HG02642 (cell line): ENCODE results near the gene MLLT6.
A peak's percentile ranks its signal among the peaks of the same experiment; 100 is the strongest.

Experiments used
- ATAC-seq: cut with Tn5 transposase; IDR thresholded peaks from one replicate; pipeline ENCODE4 v1.9.1; 2021; ENCODE audit warnings: mild to moderate bottlenecking; ENCODE audit not compliant: unreplicated experiment, poor library complexity

MLLT6 gene

DNA sequence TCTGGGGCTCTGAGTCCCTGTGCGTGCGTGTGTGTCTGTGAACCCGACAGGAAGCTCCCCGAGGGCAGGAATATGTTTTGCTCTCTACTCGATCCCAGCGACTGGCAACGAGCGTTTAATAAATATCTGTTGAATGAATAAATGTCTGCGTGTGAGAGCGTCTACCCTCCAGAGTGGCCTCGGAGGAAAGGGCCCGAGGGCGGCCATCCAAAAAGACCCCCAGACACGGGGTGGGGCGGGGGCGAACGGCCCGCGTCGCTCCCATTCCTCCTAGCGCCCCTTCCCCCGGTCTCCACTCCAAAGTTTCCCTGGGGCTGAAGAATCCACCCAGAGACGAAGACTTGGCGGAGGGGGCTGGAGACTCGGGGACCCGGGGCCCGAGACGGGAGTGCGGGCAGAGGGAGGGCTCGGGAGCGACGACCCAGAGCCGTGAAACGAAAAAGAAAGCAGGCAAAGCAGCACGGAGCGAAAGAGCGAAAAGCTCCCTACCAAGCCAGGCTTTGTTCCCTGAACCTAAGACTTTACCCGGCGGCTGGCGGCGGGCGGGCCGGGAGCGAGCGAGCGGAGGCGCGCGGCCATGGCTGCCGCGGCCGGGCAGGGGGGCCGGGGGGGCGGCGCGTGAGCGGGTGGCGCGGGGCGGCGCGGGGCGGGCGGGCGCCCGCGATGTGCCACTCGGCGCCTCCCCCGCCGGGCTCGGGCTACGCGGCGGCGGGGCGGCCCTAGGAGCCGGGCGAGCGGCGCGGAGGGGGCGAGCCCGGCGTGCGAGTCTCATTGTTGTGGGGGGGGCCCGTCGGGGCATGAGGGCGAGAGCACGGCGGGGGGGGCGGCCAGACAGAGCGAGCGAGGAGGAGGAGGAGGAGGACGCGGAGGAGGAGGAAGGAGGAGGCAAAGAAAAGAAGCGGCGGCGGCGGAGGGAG is at the start of gene MLLT6:
TSS of gene MLLT6 (plus strand) at position 668 of the 917 bp plus-strand sequence. CDS start 360 bp downstream, outside the sequence.
- no peak for ATAC-seq

DNA sequence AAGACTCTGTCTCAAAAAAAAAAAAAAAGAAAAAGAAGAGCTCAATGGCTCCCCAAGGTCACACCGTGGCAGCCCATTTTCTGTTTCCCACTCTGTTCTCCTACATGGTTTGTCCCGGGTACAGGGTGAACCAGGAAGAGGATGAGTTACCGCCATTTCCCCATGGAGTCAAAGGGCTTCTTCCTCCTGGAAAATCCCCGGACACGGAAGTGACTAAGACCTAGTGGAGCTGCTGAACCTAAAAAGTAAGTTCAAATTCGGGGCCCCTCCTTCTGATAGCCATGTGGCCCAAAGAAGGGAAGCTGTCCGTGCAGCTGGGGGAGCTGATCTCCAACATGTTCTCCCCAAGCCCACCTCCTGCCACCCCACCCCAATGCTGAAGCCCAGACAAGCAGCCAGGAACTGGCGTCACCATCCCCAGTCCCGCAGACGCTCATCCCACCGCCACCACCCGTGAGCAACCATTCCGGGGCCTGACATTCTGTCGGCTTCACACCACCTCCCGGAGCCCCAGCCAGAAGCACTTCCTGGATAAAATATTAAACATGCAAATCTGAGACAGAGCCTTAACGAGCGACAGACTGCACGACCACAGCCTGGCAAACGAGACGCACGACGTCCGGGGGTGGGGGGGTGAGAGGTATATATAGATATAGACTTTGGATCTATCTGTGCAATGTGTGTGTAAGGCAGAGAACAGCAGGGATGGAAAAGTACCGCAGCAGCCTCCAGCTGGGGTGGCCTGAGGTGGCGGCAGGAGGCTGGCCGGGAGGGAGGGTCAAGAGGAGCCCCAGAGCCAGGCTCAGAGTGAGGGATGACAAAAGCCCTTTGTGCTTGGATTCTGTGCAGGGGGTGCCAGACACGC is 47.9 kb upstream of the MLLT6 start:
- no peak for ATAC-seq

DNA sequence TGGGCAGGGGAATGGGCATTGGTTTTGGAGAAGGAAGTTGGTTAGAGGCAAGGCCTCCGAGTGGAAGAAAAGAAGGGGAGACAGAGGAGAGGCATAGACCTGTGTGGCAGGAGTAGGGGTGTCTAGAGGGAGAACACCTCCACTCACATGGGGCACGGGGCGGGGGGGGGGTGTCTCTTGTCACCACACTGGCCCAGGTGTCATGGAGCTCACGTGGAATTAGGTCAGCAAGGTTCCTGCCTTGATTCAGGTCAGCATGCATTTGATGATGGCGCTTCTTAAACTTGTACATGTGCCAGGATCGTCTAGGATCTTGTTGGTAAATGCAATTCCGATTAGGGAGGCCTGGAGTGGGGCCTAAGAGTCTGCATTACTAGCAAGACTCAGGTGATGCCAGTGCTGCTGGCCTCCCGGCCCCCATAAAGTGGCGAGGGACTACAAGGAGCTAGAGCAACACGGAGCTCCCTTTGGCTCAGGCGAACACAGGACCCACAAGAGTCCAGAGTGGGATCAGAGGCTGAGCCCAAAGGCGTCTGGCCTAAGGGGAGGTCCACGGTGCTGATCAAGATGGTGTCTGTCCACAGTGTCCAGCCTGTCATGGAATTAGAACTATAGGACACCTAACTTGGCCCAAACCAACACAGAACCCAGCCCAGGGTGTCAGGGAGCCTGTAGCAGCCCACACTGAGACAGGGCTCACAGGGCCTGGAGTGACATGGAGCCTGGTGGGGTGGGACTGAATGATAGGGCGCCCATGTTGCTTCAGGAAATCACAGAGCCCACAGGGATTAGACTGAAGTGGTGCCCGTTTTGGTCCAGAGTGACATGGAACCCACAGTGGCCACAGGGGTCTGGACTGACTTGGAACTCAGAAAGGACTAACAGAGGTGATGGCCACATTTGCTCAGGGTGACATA is 47.0 kb upstream of the MLLT6 start:
- no peak for ATAC-seq

DNA sequence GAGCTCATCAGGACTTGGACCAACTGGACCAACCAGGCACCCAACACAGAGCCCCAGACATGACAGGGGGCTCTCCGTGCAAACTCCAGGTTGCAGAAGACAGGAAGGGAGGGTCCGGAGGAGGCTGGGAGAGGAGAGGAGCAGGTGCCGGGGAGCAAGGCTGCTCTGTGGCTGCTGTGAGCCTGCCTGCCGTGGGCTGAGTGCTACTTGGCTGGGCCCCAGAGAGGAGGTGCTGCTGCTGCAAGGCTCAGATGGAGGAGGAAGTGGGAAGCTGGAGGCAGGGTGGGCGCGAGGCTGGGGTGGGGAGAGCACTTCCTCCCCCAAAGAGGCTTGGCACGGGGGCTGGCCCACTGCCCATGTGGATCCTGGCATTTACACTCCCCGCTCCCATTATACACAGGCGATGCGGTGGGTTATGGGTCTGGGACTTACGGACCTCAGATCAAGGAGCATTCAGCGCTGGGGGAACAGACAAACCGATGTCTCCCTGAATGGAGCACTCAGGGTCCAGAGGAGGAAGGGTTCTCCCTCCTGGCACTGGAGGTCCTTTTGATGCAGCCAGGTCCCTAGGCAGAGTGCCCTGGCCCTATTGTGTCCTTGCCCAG is 46.2 kb upstream of the MLLT6 start:
- no peak for ATAC-seq

DNA sequence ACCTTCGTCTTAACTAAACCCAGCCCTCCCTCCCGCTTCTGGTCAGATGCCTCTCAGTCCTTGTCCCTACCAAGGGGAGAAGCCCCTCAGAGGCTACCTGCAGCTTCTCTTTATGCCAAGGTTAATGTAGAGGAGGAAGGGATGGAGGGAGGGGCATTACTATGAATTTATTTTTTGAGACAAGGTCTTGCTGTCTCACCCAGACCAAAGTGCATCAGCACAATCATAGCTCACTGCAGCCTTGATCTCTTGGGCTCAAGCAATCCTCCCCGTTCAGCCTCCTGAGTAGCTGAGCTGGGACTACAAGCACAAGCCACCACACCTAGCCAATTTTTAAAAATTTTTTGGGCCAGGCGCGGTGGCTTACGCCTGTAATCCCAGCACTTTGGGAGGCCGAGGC is 45.7 kb upstream of the MLLT6 start:
- ATAC-seq, result no peak

DNA sequence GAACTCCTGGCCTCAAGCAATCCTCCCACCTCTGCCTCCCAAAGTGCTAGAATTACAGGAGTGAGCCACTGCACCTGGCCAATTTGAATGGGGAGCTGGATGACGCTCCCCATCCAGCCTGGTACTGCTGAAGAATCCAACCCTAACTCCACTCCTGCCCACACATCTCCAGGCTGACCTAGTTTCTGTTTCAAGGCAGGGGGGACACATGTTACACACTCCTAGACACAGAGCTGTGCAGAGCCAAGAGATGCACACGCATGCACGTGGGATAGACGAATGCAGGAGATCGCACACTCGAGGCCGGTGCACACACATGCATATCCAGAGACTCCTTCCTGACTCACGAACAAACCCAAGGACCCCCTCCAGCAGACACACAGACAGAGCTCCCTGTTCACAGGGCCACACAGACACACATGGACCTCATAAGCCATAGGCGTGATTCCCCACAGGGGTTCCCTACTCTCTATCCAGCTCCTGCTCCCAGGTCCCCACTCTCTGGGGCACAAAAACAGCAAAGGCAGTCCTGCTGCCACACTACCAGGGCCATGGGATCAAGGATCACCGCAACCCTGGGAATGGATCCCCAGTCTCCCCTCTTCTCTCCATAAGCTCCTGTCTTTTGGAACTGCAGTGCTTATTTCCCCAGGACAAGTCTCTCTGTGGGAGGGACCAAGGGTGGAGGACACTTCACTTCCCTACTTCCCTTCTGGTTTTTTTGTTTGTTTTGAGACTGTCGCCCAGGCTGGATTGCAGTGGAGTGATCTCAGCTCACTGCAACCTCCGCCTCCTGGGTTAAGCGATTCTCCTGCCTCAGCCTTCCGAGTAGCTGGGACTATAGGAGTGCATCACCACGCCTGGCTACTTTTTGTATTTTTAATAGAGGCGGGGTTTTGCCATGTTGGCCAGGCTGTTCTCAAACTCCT is 44.7 kb upstream of the MLLT6 start:
- ATAC-seq, result no peak

DNA sequence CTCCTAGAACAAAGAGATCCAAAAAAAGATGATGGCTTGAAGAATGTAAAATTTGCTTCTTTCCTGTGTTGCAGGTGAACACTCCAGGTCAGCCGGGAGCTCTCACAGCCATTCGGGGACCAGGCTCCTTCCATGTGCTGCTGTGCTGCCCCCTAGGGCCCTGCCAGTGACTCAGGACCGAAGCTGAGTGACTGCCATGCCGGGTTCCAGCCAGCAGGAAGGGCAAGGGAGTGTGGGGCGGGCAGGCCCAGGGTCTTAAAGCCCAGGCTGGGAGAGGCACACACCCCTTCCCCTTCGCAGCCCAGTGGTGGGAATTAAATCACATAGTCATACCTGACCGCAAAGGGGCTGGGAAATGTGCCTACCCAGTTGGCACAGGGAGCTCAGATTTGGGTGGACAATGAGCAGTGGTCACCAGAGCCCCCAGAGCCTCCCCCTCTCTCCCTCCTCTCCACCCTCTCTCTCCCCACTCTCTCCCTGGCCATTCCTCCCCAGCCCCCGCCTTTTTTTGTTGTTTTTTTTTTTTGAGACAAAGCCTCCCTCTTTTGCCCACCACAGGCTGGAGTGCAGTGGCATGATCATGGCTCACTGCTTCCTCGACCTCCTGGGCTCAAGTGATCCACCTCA is 41.8 kb upstream of the MLLT6 start:
- ATAC-seq, result no peak

DNA sequence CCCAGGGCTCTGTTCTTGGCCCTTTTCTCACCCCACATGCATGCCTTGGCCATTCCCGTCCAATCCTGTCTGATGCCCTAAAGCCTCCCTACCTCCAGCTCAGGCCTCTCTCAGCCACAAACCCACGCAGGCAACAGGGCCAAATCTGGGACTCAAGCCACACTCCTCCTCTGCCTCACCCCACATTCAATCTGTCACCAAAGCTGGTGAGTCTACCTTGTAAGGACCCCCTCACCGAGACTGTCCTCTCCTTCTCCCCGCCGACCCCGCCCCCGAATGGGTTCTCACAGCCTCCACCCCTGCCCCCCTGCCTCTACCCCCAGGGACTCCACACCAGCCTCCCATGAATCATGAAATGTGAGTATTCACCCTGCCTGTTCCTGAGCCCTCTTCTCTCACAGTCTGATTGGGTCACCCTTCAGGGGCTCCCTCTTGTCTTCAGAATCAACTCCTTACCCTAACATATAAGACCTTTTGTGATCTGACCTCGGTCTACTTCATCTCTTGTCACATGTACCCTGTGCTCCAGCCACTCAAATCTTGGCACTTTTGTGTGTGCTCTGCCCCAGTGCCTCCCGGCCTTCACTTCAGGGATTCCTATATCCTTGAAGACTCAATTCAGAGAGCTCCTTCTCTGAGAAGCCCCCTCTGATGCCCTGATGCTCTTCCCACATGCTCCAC is 41.0 kb upstream of the MLLT6 start:
- ATAC-seq, result no peak

DNA sequence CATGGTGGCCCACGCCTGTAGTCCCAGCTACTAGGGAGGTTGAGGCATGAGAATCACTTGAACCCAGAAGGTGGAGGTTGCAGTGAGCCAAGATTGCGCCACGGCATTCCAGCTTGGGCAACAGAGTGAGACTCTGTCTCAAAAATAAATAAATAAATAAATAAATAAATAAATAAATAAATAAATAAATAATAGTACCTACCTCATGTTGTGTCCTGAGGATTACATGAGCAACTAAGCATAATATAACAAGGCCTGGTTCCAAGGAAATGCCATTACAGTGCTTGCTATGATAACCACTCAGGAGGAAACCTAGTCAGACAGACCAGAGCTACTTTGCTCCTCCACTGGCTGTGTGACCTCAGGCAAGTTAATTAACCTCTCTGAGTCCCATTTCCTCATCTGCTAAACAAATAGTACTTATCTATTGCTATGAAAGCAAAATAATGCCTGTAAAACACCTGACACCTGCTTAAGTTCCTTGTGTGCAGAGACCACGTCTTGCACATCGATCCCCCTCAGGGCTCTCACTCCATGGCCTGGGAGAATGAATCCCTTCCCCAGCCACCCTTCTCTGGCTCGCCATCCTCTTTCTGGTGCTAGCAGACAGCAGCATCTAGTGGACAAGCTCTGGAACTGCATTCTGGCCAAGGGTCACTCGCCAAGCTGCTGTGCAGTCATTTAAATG is 37.8 kb upstream of the MLLT6 start:
- no peak for ATAC-seq

DNA sequence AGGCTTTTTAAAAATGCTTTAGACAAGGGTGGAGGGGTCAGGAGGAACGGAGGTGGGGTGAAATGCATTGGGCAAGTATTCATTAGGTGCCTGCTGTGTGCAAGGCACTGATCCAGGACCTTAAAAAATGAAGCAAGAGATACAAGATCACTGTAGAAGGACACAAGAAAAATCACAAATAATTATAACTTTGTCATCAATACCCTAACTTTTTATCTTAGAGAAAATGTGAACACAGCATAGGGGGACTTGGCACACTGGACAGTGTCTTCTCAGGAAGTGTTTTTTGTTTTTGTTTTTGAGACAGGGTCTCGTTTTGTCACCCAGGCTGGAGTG is 37.3 kb upstream of the MLLT6 start:
- no peak for ATAC-seq

DNA sequence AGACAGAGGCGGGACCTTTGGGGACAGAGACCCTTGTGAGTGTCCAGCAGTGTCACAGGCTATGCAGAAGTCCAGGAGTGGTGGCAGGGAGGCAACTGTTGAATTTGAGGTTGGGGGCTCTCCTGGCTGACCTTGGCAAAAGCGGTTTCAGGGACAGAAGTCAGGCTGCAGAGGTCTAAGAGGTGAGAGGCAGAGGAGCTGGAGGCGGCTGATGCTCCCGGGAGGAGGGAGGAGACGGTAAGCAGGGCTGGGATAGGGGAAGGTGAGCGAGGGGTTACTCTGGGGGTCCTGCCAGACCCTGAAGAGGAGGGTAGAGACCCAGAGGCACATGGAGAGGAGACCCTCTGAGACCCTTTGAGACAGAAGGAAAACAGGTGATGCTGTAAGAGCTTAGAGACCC is 35.6 kb upstream of the MLLT6 start:
- ATAC-seq, result no peak

DNA sequence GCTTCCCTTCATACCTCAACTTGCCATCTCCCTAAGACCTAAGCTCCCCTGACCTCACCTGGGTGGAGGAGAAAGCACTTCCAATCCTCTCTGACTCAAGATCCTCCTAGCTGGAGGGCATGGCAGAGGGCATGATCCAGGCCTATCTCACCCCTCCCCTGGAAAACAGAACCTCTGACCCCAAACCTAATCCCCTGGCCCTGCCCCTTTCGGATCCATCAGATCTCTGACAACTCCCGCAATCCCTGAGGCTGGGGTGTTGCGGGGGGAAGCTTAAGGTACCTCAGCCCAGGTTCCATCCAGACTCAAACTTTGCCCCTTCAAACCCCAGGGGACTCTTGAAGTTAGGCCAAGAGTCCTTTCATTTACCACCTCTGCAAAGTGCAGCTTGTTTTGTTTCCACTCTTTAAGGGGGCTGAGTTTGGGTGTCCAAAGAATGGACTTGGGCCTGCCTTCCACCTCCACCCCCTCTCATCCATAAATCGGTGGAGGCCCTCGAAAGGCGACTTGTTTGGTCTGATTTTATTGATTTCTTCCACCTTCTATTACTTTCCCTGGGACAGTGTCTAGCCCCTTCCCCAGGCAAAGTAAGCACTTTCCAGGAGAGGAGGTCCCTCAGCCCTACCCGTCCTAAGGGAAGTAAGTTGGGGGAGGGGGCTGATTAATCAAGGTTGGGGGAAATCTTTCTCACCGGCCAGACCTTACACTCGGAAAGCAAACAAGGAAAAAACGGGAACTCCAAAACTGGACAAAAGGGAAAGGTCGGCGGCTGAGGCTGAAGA is 32.9 kb upstream of the MLLT6 start:
- ATAC-seq, result no peak

DNA sequence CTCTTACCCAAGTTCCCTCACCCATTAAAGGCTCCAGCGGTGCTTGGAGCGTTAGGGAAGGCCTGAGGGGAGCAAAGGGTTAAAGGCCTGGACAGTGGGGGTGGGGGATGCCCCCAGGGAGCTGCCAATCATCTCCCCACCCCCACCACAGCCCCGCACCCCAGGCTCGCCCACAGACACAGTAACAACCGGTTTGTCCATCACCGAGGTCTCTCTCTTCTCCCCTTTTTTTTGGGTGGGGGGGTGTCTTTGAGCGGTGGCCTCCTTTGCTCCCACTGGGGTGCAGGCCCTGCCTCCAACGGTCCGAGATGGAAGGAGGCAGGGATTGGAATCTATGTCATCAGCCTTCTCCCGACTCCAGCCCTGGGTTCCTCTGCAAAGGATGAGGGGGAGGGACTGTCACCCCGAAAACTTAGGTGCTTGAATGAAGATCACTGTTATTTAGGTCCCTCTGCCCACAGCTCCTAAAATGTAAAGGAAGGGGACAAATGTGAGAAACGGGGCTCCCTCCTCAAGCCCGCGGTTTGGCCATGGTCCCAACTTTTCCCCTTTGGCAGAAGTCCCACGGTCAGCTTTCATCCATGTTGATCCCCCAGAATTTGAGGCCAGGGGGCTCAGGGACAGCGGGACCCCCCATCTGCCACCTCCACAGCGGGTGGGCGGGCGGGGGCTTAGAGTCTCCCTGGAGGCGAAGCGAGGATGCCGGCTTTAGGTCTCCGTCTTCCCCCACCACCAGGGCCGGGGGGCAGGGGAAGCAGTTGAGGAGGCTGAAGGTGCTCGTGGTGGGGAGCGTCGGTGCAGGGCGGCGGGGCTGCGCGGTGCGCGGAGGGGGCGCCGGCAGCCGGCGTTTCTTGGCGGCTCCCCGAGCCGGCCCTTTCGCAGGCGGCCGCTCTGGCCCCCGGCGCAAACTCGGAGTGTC is 32.0 kb upstream of the MLLT6 start:
- ATAC-seq, result no peak

DNA sequence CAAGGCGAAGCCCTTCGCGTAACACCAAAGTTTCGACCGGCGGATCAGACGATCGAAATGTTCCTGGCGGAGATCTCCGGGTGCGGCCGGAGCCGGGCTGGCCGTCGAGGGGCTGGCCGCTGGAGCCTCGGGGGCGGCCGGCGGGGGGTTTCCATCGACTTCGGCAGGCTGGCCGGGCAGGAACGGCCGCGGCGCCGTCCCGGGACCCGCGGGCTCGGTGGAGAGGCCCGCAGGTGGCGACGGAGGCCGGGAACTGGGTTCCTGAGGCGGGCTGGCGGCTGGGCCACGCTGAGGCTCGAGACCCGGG is 31.4 kb upstream of the MLLT6 start:
- peak; percentile 9 for ATAC-seq

DNA sequence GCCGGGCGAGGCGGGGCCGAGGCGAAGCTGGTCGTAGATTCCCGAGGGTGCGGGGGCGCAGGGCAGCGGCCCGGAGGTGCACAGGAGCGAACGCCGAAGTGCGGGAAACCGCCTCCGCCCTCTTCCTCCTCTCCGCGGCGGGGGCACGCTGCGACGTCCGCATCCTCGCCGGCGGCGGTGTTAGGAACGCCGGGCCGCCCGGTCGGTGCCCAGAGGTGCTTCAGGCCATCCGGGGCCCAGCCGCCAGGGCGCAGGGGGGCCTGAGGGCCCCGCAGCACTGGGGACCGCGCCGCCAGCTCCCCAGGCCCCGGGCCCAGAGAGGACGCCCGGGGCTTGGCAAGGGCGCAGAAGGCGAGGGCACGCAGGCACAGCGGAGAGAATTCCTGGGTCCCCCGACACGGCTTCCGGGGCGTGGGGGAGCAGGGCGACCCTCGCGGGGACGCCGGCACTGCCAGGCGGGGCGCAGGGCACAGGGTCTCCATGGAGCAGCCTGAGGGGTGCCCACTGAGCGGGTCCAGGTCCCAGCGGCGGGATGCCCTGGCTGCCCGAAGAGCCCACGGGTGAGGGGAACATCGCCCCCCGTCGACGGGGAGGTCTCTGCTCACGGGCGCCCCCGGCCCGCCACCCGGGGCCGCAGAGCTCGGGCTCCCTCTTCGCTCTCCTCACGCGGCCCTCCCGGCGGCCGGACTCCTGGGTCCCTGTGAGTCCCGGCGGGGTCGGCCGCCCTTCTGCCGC is 30.9 kb upstream of the MLLT6 start:
- peak; percentile 21 for ATAC-seq
